ENCODE results near the gene TEDC1.

Gene TEDC1

GRCh38 chr14:105450864-105451720, 40.0 kb upstream of the TEDC1 start:
- no peak for TF ChIP-seq ZNF274 (IDR thresholded peaks at IDR 0.05; ENCODE audit: low read depth, low read length)
- H3K4me3 ChIP-seq (ENCODE audit: low read length), result no peak overlapping the region

- TF ChIP-seq ZNF274 (IDR thresholded peaks at IDR 0.05; ENCODE audit: low read depth, low read length), result no peak
- H3K4me3 ChIP-seq (ENCODE audit: low read length), result no peak overlapping the region
Observed at GRCh38 chr14:105452963-105453362, 38.1 kb upstream of the TEDC1 start.

GRCh38 chr14:105453847-105454246, 37.2 kb upstream of the TEDC1 start:
- H3K4me3 ChIP-seq (ENCODE audit: low read length), result no peak overlapping the region
- no peak for TF ChIP-seq ZNF274 (IDR thresholded peaks at IDR 0.05; ENCODE audit: low read depth, low read length)

- no peak for TF ChIP-seq ZNF274 (IDR thresholded peaks at IDR 0.05; ENCODE audit: low read depth, low read length)
- no peak overlapping the region for H3K4me3 ChIP-seq (ENCODE audit: low read length)
Observed at GRCh38 chr14:105455086-105455640, 35.9 kb upstream of the TEDC1 start.

DNA sequence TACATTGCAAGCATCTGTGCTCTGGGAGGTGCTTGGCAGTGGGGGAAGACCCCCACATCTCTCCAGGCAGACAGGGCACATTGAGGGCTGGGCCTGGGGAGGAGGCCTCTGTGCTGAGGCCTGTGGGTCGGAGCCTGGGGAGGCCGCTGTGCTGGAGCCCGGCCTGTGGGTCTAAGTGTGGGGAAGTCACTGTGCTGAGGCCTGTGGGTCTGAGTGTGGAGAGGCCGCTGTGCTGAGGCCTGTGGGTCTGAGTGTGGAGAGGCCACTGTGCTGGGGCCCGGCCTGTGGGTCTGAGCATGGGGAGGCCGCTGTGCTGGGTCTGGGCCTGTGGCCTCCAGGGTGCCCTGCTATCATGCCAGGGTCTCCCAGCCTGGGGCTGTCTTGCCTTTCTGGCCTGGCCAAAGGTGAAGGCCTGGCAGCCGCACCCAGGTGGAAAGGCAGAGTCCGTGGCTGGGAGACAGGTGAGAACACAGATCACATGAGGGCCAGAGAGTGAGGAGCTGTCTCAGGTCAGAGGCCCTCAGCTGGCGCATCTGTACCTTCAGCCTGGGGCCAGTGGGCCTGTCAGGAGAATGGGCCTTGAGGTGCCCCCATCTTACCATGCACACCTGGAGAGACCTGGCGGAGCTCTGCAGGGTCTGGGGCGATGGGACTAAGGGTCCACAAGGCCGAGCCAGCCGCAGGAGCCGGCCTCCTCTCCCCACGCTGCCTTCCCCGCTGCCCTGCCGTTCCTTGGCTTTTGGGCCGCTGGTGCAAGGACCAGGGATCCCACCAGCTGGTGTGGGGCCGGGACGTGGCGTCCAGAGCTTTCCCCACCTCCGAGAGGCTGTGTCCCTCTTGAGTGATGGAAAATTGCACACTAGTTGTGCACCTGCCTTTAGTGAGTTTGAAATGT, 35.0 kb upstream of the TEDC1 start:
- no peak overlapping the region for H3K4me3 ChIP-seq (ENCODE audit: low read length)

DNA sequence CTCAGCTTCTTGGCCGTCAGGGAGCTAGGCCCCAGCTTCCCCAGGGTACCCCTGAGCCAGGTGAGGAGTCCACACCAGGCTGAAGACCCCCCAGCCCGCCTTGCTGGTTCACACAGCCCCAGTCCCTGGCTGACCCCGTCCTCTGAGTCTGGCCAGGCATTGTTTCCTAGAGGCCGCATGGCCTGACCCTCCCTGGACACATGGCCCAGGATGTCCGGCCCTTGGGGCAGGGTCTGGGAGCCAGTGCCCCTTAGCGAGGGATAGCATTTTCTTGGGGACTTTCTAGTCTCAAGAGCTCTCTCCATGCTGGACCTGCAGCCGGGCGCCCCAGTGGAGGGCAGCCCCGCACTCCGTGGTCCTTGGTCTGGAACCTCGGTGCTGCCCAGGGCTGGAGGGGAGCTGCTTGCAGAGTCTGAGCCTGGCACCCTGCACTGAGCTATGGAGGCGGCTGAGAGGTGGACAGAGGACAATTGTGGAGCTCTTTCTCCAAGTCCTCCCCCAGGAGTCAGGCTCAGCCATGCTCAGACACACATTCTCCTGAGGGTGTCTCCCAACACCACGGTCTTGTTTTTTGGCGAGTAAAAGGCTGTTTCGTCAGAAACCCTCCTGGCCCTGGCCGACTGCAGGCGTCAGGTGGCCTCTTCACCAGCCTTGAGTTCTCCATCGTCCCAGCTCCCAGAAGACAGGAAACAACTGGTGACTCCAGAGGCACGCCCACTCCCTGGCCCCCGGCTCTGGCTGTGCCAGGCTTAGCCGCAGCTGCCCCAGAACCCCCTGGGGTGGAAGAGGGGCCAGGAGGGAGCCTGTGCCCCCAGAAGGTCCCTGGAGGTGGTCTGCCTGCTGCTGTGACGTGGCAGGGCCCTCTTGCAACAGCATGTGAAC, 34.1 kb upstream of the TEDC1 start:
- TF ChIP-seq ZNF274 (IDR thresholded peaks at IDR 0.05; ENCODE audit: low read depth, low read length), result no peak
- H3K4me3 ChIP-seq (ENCODE audit: low read length), result no peak overlapping the region

More for the DNA sequence above, 35.0 kb upstream of the TEDC1 start:
- TF ChIP-seq ZNF274 (IDR thresholded peaks at IDR 0.05; ENCODE audit: low read depth, low read length), result no peak

GRCh38 chr14:105458010-105458409, 33.0 kb upstream of the TEDC1 start:
- TF ChIP-seq ZNF274 (IDR thresholded peaks at IDR 0.05; ENCODE audit: low read depth, low read length), result no peak
- no peak overlapping the region for H3K4me3 ChIP-seq (ENCODE audit: low read length)

GRCh38 chr14:105458571-105458970, 32.5 kb upstream of the TEDC1 start:
- H3K4me3 ChIP-seq (ENCODE audit: low read length), result no peak overlapping the region
- TF ChIP-seq ZNF274 (IDR thresholded peaks at IDR 0.05; ENCODE audit: low read depth, low read length), result no peak

DNA sequence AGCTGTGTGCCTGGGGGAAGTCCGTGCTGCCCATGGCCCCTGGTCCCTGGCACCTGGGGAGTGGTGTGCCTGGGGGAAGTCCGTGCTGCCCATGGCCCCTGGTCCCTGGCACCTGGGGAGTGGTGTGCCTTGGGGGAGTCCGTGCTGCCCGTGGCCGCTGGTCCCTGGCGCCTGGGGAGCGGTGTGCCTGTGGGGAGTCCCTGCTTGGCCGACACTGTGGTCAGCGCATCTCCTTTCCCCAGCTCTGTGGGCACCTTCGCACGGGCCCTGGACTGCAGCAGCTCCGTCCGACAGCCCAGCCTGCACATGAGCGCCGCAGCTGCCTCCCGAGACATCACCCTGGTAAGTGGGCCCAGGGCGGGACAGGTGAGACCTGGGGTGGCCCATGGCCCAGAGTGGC, 30.9 kb upstream of the TEDC1 start:
- H3K4me3 ChIP-seq (ENCODE audit: low read length), result no peak overlapping the region
- TF ChIP-seq ZNF274 (IDR thresholded peaks at IDR 0.05; ENCODE audit: low read depth, low read length), result no peak

DNA sequence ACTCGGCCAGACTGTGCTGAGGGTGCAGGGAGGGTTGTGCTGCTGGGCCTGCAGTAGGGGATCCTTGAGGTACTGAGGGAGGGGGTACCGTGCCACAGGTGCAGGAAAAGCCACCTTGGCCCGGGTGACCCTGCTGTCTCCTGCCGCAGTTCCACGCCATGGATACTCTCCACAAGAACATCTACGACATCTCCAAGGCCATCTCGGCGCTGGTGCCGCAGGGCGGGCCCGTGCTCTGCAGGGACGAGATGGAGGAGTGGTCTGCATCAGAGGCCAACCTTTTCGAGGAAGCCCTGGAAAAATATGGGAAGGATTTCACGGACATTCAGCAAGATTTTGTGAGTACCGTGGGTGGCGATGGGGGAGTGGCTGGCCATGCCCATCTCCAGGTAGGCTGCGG, 30.4 kb upstream of the TEDC1 start:
- no peak overlapping the region for H3K4me3 ChIP-seq (ENCODE audit: low read length)

GRCh38 chr14:105461903-105462302, 29.1 kb upstream of the TEDC1 start:
- no peak for TF ChIP-seq ZNF274 (IDR thresholded peaks at IDR 0.05; ENCODE audit: low read depth, low read length)

More for the DNA sequence above, 30.4 kb upstream of the TEDC1 start:
- no peak for TF ChIP-seq ZNF274 (IDR thresholded peaks at IDR 0.05; ENCODE audit: low read depth, low read length)

DNA sequence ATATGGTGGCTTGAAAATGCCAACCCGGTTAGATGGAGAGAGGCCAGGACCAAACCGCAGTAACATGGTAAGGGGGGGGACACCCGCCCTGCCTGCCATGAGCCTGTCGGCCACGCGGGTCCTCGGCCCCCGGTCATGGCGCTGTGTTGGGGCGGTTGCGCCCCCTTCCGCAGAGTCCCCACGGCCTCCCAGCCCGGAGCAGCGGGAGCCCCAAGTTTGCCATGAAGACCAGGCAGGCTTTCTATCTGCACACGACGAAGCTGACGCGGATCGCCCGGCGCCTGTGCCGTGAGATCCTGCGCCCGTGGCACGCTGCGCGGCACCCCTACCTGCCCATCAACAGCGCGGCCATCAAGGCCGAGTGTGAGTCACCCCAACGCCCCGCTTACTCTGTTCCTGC, 26.5 kb upstream of the TEDC1 start:
- H3K4me3 ChIP-seq (ENCODE audit: low read length), result no peak overlapping the region
- no peak for TF ChIP-seq ZNF274 (IDR thresholded peaks at IDR 0.05; ENCODE audit: low read depth, low read length)

More at GRCh38 chr14:105461903-105462302, 29.1 kb upstream of the TEDC1 start:
- no peak overlapping the region for H3K4me3 ChIP-seq (ENCODE audit: low read length)

- no peak overlapping the region for H3K4me3 ChIP-seq (ENCODE audit: low read length)
- no peak for TF ChIP-seq ZNF274 (IDR thresholded peaks at IDR 0.05; ENCODE audit: low read depth, low read length)
Observed at GRCh38 chr14:105465209-105466031, 25.6 kb upstream of the TEDC1 start.
